Stomach smooth muscle (tissue), 2 donors: Measurements from ENCODE around the gene LUZP4.
"Not testable (repeated sequence)": the region's sequence is repeated elsewhere in the genome, so short reads cannot be mapped to it uniquely, and the experiment has no call there.

Experiments
- H3K27ac ChIP-seq: one replicate; pipeline ENCODE4 v1.7.0; 2013; ENCODE audit warnings: mild to moderate bottlenecking, low read length, inconsistent platforms
- H3K27me3 ChIP-seq, 2 donors: one replicate each; pipeline ENCODE4 v1.7.0; 2013; ENCODE audit warnings: low read length in 2 of 2; ENCODE audit not compliant: insufficient read depth in 2 of 2, control insufficient read depth in 1 of 2
- H3K36me3 ChIP-seq, 2 donors: one replicate each; pipeline ENCODE4 v1.7.0; 2013; ENCODE audit warnings: low read length in 2 of 2; ENCODE audit not compliant: control insufficient read depth in 2 of 2, insufficient read depth in 2 of 2
- H3K4me1 ChIP-seq: one replicate; pipeline ENCODE4 v1.7.0; 2013; ENCODE audit warnings: low read length; ENCODE audit not compliant: control insufficient read depth, insufficient read depth
- H3K4me3 ChIP-seq, 2 donors: one replicate each; pipeline ENCODE4 v1.7.0; 2013; ENCODE audit warnings: low read length in 2 of 2
- H3K9ac ChIP-seq, 2 donors: one replicate each; pipeline ENCODE4 v1.7.0; 2013; ENCODE audit warnings: low read length in 2 of 2, mild to moderate bottlenecking in 1 of 2
- H3K9me3 ChIP-seq, 2 donors: one replicate each; pipeline ENCODE4 v1.7.0; 2013; ENCODE audit warnings: low read length in 2 of 2; ENCODE audit not compliant: control insufficient read depth in 2 of 2
- donor health status: healthy.
- donor health status: Pancreatic carcinoma.

The LUZP4 gene

DNA sequence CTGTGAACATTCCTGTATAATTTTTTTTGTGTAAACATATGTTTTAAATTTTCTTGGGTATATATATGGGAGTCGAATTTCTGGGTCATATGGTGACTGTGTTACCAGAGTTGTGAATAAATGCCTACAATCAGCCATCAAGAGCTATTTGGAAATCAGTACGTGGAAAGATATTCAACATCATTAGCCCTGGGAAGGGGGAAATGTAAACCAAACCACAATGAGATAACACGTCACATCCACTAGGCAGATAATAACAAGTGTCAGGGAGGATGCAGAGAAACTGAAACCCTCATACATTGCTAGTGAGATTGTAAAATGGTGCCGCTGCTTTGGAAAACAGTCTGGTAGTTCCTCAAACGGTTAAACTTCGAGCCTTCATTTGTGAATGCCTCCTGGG lies 43.9 kb downstream of the LUZP4 start:
- no peaks in the 10 kb centered on the region for H3K9me3 ChIP-seq
- H3K4me1 ChIP-seq, result no peaks in the 10 kb centered on the region
- H3K36me3 ChIP-seq, result no peaks in the 10 kb centered on the region
- no peak overlapping the region for H3K27ac ChIP-seq
- no peak overlapping the region for H3K4me3 ChIP-seq
- no peak overlapping the region for H3K9ac ChIP-seq
- no peaks in the 10 kb centered on the region for H3K27me3 ChIP-seq

DNA sequence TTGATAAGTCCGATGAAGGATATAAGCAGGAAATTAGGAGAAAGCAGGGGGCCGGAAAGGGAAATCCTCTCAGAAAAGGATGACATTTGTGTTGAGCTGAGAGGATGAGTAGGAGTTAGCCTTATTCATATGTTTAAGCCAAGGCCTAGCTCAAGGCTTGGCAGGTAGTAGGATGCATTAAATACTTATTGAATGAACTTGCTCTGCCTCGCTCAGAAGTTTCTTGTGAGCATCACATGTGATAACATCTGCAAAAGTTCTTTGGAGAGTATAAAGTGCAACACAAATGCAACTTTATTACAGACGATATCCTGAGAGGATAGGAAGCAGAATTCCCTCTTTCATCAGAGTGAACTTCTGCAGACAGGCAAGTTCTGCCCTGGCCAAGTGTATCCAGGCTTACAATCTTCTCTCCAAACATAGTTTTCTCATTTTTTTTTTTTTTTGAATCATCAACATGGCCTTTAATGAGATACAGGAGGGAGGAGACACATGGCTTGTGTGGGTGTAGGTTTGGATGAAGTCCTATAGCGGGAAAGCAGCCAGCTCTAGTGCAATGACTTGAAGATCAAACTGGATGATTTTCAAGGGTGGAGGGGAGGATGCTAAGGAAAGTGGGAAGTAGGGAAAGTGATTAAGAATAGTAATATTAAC lies 48.1 kb downstream of the LUZP4 start:
- Histone ChIP-seq H3K4me1 (no peaks in the 10 kb centered on the region), H3K9ac (no peak overlapping the region), H3K36me3 (no peaks in the 10 kb centered on the region), H3K4me3 (no peak overlapping the region), H3K27me3 (no peaks in the 10 kb centered on the region), H3K9me3 (no peaks in the 10 kb centered on the region), H3K27ac (no peak overlapping the region)

DNA sequence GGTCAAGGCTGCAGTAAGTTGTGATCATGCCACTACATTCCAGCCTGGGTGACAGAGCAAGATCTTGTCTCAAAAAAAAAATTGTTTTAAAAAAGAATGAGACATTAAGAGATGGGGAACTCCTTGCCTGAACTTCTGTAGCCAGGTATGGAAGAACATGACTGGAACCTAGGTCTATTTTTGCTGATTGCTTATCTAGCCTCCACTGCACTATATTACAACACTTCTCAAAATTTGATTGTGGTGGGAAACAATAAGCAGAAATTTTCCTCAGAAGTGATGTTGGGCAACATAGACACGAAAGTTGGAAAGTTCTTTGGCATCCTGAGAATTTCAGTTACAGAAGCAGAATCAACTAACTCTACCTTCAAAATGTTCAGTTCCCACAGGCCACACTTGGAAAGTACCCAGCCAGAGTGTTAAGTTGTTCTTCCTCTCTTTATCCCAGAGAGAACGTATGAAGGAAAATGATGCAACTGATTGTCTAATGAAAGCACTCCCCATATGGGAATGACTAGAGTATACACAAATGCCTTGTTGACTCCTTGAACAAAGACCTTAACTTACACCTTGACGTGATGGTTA lies 50.0 kb downstream of the LUZP4 start:
- H3K36me3 ChIP-seq, result no peaks in the 10 kb centered on the region
- H3K9ac ChIP-seq, result no peak overlapping the region
- H3K9me3 ChIP-seq, result no peaks in the 10 kb centered on the region
- H3K27ac ChIP-seq, result no peak overlapping the region
- H3K4me1 ChIP-seq, result no peaks in the 10 kb centered on the region
- peaks cover 0 to 4% of the 10 kb centered on the region in 2 donors for H3K27me3 ChIP-seq
- no peak overlapping the region for H3K4me3 ChIP-seq

DNA sequence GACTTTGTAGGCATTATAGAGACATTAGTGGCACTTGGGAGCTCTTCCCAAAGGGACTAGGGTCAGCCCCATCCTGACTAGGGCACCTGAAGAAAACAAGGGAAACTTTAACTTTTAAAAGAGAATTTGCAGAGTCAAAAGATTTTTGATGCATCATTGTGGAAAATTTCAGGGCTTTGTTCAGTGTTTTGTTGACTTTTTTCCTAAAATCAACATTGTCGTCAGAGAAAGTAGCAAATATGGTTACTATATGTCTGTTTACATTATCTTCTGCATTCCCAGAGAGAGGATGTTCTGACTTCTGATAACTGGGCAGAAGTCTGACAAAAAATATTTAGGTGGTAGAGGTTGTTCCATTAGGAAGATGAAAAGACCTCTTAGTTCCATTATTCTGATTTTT lies 51.9 kb downstream of the LUZP4 start:
- Histone ChIP-seq H3K9me3 (no peaks in the 10 kb centered on the region), H3K4me1 (peaks cover 4% of the 10 kb centered on the region), H3K27me3 (peaks cover 0 to 4% of the 10 kb centered on the region in 2 donors), H3K4me3 (no peak overlapping the region), H3K36me3 (no peaks in the 10 kb centered on the region), H3K9ac (no peak overlapping the region), H3K27ac (no peak overlapping the region)

DNA sequence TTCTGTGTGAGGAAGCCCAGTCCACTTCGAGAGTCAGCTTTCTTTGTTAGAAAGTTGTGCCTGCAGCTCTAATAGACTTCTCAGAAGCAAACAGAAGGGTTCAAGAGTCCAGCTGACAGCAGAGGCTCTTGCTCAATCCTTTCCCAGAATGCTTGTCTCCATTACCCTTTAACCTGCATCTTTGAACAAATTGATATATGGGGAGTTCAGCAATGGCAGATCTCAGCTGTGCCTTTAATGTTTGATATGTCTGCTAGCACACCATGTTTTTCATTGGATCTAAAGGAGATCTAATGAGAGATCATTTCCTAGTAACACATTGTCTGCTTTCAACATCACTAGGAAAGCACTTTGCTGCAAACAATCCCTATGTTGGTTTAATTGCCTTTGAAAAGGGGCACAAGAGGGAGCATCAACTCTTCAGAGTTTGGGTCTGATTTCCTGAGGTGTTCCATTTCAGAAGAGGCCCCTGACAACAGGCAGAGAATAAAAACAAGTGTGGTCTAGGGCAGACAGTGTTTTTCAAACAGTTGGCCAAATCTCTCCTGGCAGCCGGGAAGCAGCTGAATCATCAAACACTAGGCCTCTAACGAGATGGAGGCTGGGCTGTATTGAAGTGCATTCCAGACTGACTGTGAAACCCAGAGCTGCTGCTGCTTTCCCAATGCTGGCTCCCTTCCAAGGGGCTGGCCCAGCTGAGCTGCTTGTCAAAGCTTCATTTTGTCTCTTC lies 55.5 kb downstream of the LUZP4 start:
- Histone ChIP-seq H3K4me1 (peaks cover 4% of the 10 kb centered on the region), H3K9ac (peak overlapping the region in 1 of 2 donors; percentile 31)

DNA sequence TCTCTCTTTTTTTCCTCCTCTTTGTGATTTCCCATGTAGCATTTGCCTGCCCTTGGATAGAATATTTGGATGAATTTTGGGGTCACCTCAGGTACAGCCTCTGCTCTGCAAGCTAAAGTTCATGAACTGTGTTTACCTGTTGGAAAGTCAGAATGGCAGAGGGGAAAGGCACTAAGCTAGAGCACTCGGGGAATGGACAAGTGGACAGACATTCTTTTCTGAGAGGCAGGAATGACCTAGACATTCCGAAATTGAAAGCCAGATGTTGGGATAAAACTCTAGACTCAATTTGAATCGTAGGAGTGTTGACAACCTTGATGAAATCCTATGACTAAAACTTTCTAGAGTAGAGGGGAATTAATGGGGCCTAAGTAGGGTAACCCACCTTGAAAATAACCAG lies 56.1 kb downstream of the LUZP4 start:
- peaks cover 4% of the 10 kb centered on the region for H3K4me1 ChIP-seq
- H3K9me3 ChIP-seq, result no peaks in the 10 kb centered on the region
- peaks cover 0 to 4% of the 10 kb centered on the region in 2 donors for H3K27me3 ChIP-seq
- H3K36me3 ChIP-seq, result no peaks in the 10 kb centered on the region
- H3K4me3 ChIP-seq, result no peak overlapping the region
- peak overlapping the region; percentile 42 for H3K27ac ChIP-seq
- H3K9ac ChIP-seq, result no peak overlapping the region

More for the DNA sequence above, 55.5 kb downstream of the LUZP4 start:
- H3K27me3 ChIP-seq, result peaks cover 0 to 4% of the 10 kb centered on the region in 2 donors
- no peak overlapping the region for H3K4me3 ChIP-seq
- peak overlapping the region; percentile 42 for H3K27ac ChIP-seq
- H3K9me3 ChIP-seq, result no peaks in the 10 kb centered on the region
- no peaks in the 10 kb centered on the region for H3K36me3 ChIP-seq

DNA sequence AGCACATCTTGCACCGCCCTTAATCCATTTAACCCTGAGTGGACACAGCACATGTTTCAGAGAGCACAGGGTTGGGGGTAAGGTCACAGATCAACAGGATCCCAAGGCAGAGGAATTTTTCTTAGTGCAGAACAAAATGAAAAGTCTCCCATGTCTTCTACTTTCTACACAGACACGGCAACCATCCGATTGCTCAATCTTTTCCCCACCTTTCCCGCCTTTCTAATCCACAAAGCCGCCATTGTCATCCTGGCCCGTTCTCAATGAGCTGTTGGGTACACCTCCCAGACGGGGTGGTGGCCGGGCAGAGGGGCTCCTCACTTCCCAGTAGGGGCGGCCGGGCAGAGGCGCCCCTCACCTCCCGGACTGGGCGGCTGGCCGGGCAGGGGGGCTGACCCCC lies 57.2 kb downstream of the LUZP4 start:
- not testable (repeated sequence) for H3K4me1 ChIP-seq, H3K4me3 ChIP-seq, H3K36me3 ChIP-seq

DNA sequence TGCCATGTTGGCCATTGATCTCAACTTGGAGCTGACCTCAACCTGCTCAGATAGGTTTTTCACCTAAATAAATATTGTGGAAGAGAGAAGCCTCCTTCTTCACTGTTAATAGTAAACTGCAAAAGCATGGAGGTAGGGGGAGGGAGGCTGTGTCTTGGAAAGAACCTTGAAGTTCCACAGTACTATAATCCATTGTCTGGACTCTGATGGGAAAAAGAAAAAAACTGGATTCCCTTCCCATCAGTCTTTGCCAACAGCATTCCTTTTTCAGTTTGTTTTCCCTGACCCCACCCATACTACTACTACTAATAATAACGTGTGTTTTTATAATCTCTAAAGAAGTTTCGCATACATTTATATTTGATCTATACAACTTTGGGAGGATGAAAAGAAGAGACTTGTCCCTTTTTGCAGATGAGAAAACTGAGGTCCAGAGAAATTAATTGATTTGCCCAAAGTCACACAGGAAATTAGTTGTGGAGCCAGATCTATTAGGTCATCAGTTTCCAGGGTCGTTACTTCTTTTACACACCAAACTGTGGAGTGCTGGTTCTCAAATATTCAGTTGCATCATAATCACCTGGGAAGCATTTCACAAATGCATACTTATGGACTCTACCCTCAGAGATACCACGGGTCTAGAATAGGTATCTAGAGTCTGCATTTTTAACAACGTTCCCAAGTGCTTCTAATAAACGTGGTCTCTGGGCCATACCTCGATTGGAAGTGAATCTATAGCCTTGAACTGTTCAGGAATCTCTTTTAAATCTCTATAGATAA lies 59.1 kb downstream of the LUZP4 start:
- H3K27me3 ChIP-seq, result no peaks in the 10 kb centered on the region
- H3K36me3 ChIP-seq, result no peaks in the 10 kb centered on the region
- H3K4me3 ChIP-seq, result no peak overlapping the region
- no peaks in the 10 kb centered on the region for H3K9me3 ChIP-seq
- no peak overlapping the region for H3K27ac ChIP-seq
- no peak overlapping the region for H3K9ac ChIP-seq
- peaks cover 4% of the 10 kb centered on the region for H3K4me1 ChIP-seq

More for the DNA sequence above, 57.2 kb downstream of the LUZP4 start:
- not testable (repeated sequence) for H3K9me3 ChIP-seq, H3K9ac ChIP-seq, H3K27me3 ChIP-seq, H3K27ac ChIP-seq

DNA sequence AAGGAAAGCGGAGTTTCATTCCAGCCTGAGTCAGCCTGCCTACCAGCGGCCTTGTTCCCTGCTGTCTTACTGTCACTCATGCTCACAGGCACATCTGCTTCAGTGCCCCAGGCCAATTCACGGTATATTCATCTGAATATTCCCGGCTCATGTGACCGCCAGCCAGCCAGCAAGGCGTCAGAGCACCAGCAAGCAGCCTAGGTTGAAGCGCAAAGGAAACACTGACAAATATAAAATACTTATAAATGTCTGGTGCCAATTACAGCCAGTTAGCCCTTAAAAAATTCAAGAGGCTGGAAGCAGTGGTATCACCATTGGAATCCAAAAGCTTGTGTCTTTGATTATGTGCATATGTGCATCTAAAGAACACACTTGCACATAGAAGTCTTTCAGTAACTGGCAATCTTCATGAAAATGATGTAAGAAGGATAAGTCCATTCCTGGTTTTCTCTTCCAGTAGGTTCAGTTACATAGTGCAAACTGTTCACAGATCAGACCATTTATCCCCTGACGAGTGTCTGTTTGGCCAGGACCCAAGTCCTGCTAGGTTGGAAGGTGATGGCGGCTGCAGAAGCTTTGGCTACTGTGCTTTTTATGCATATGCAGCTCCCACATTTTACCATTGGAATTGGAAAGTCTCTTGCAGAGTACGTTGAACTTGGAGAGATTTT lies 61.3 kb downstream of the LUZP4 start:
- Histone ChIP-seq H3K4me3 (no peak overlapping the region), H3K27me3 (no peaks in the 10 kb centered on the region), H3K27ac (no peak overlapping the region), H3K4me1 (no peaks in the 10 kb centered on the region), H3K9ac (no peak overlapping the region), H3K36me3 (no peaks in the 10 kb centered on the region), H3K9me3 (no peaks in the 10 kb centered on the region)

DNA sequence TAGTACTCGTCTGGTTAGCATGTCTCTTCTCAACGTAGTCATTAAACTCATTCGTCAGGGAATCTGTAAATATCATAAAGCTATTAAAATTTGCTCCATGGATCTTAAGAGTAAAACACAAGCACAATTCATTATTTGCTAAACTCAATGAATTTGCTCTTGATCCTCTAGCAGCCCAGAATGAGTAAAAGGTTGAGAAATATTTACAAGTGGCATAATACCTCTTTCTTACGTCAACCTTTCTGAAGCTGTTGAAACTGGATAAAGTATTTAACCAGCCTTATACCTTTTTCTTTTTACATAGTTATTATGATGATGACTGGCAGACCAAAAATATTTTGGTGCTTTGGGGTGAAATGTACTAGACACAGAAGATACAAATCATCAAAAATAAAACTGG lies 66.9 kb downstream of the LUZP4 start:
- Histone ChIP-seq H3K27me3 (peaks cover 0 to 4% of the 10 kb centered on the region in 2 donors), H3K4me3 (no peak overlapping the region), H3K9me3 (no peaks in the 10 kb centered on the region), H3K9ac (no peak overlapping the region), H3K27ac (no peak overlapping the region), H3K4me1 (no peaks in the 10 kb centered on the region), H3K36me3 (no peaks in the 10 kb centered on the region)
